HEK293 (cell line): ENCODE measurements around the gene LSM14B.

Experiments
- CTCF ChIA-PET: fragments of 350-600 bp; formaldehyde crosslinking; extraction: SDS; loops from one replicate; lab custom pipeline; 2021; ENCODE audit warnings: antibody characterized with exemption; lab: Yijun Ruan, JAX
- POLR2A ChIA-PET: fragments of 300-600 bp; formaldehyde crosslinking; extraction: SDS; loops from one replicate; lab custom pipeline; 2020; ENCODE audit warnings: antibody characterized with exemption, inconsistent platforms; lab: Yijun Ruan, JAX
- H3K27ac ChIP-seq: fragments of 200-500 bp; sonication (Bioruptor generic); 2 replicates; pipeline ENCODE4 v1.5.1; 2014; ENCODE audit warnings: low read depth, low read length, control low read depth, inconsistent platforms; ENCODE audit errors: extremely low read depth
- H3K36me3 ChIP-seq, 2 experiments: fragments of 200-500 bp in 1 of 2; sonication (Bioruptor generic) in 1 of 2; 1 replicate in 1 of 2; 2 replicates in 1 of 2; pipeline ENCODE4 v1.5.1; 2014 to 2017; ENCODE audit warnings: inconsistent platforms in 2 of 2, low read length in 2 of 2; ENCODE audit not compliant: control insufficient read depth in 2 of 2, insufficient read depth in 1 of 2
- H3K4me1 ChIP-seq: fragments of 200-500 bp; sonication (Bioruptor generic); 2 replicates; pipeline ENCODE4 v1.5.1; 2014; ENCODE audit warnings: mild to moderate bottlenecking, low read length, inconsistent platforms; ENCODE audit not compliant: control insufficient read depth, insufficient read depth
- H3K4me3 ChIP-seq: 2 replicates; pipeline ENCODE4 v1.5.1; 2011; ENCODE audit warnings: low read depth, mild to moderate bottlenecking, control low read depth, low read length, moderate library complexity
- H3K9me3 ChIP-seq: fragments of 200-500 bp; sonication (Bioruptor generic); 2 replicates; pipeline ENCODE4 v1.5.1; 2014; ENCODE audit warnings: low read depth, low read length, inconsistent platforms; ENCODE audit not compliant: control insufficient read depth, insufficient read depth
- EGR2 ChIP-seq: fragments of 450-650 bp; formaldehyde crosslinking; IDR thresholded peaks from 2 replicates; pipeline ENCODE4 v1.5.1; 2016; ENCODE audit warnings: low read depth, missing biosample characterization, missing genetic modification characterization
- GFI1B ChIP-seq: fragments of 450-650 bp; formaldehyde crosslinking; IDR thresholded peaks from 2 replicates; pipeline ENCODE4 v1.5.1; 2016; ENCODE audit warnings: missing biosample characterization, missing genetic modification characterization
- HOXA7 ChIP-seq: sonication (generic); formaldehyde crosslinking; IDR thresholded peaks from 2 replicates; pipeline ENCODE4 v1.8.1; 2022; ENCODE audit warnings: missing genetic modification reagents, borderline replicate concordance
- INSM2 ChIP-seq: fragments of 450-650 bp; formaldehyde crosslinking; IDR thresholded peaks from 2 replicates; pipeline ENCODE4 v1.5.1; 2016; ENCODE audit warnings: missing biosample characterization, missing genetic modification characterization
- PBX3 ChIP-seq: sonication (generic); formaldehyde crosslinking; IDR thresholded peaks from 2 replicates; pipeline ENCODE4 v1.8.1; 2022; ENCODE audit warnings: mild to moderate bottlenecking, moderate library complexity, missing genetic modification reagents
- PRDM10 ChIP-seq: fragments of 450-650 bp; formaldehyde crosslinking; IDR thresholded peaks from 2 replicates; pipeline ENCODE4 v1.5.1; 2016; ENCODE audit warnings: missing biosample characterization, missing genetic modification characterization
- SALL2 ChIP-seq: fragments of 450-650 bp; formaldehyde crosslinking; IDR thresholded peaks from 2 replicates; pipeline ENCODE4 v1.5.0; 2017; ENCODE audit warnings: missing biosample characterization, mild to moderate bottlenecking, missing genetic modification characterization, borderline replicate concordance
- SETDB1 ChIP-seq: IDR thresholded peaks from one replicate; pipeline ENCODE4 v1.6.1; 2017; ENCODE audit warnings: mild to moderate bottlenecking, low read length, moderate library complexity, mixed read lengths; ENCODE audit not compliant: insufficient read length
- TRIM28 ChIP-seq: IDR thresholded peaks from 2 replicates; pipeline ENCODE4 v1.6.1; 2011; ENCODE audit warnings: low read length, control low read depth, borderline replicate concordance
- ZNF18 ChIP-seq: fragments of 450-650 bp; formaldehyde crosslinking; IDR thresholded peaks from 2 replicates; pipeline ENCODE4 v1.5.1; 2016; ENCODE audit warnings: missing biosample characterization, missing genetic modification characterization
- ZNF221 ChIP-seq: fragments of 450-650 bp; formaldehyde crosslinking; IDR thresholded peaks from 2 replicates; pipeline ENCODE4 v1.5.1; 2017; ENCODE audit warnings: missing biosample characterization, missing genetic modification characterization, borderline replicate concordance
- ZNF266 ChIP-seq: fragments of 450-650 bp; formaldehyde crosslinking; IDR thresholded peaks from 2 replicates; pipeline ENCODE4 v1.5.1; 2016; ENCODE audit warnings: missing biosample characterization, missing genetic modification characterization, low read depth
- ZNF292 ChIP-seq: fragments of 450-650 bp; formaldehyde crosslinking; IDR thresholded peaks from 2 replicates; pipeline ENCODE4 v1.5.1; 2016; ENCODE audit warnings: low read depth, missing biosample characterization, missing genetic modification characterization, borderline replicate concordance
- ZNF473 ChIP-seq: fragments of 450-650 bp; formaldehyde crosslinking; IDR thresholded peaks from 2 replicates; pipeline ENCODE4 v1.5.1; 2017; ENCODE audit warnings: missing biosample characterization, missing genetic modification characterization
- ZNF843 ChIP-seq: fragments of 450-650 bp; formaldehyde crosslinking; IDR thresholded peaks from 2 replicates; pipeline ENCODE4 v1.5.1; 2016; ENCODE audit warnings: missing biosample characterization, missing genetic modification characterization
- TF ChIP-seq, protein P1 (sequence below): IDR thresholded peaks from 2 replicates; pipeline ENCODE4 v1.6.1; 2011; ENCODE audit warnings: mild to moderate bottlenecking, low read depth, low read length, borderline replicate concordance
- TF ChIP-seq, protein P2 (sequence below): fragments of 450-650 bp; formaldehyde crosslinking; conservative IDR thresholded peaks from 2 replicates; pipeline ENCODE4 v1.5.1; 2016; ENCODE audit warnings: low read depth, missing biosample characterization, missing genetic modification characterization

The LSM14B gene

GRCh38 chr20:62104234-62104789 is 18.0 kb upstream of the LSM14B start:
- Histone ChIP-seq H3K27ac (no peak overlapping the region), H3K36me3 (no peaks in the 10 kb centered on the region), H3K4me1 (no peaks in the 10 kb centered on the region), H3K9me3 (no peaks in the 10 kb centered on the region), H3K4me3 (no peak overlapping the region)
- TF ChIP-seq TRIM28 (no peak), ZNF221 (tag by site-specific recombination) (no peak), SETDB1 (no peak), ZNF473 (tag by site-specific recombination) (no peak), EGR2 (tag by site-specific recombination) (no peak), ZNF292 (no peak), SALL2 (no peak), ZNF266 (tag by site-specific recombination) (no peak), PRDM10 (tag by site-specific recombination) (no peak), ZNF18 (tag by site-specific recombination) (no peak), HOXA7 (no peak), INSM2 (tag by site-specific recombination) (no peak), PBX3 (CRISPR knock-in tag) (no peak), ZNF843 (no peak), GFI1B (tag by site-specific recombination) (no peak)
- TF ChIP-seq, protein P1, sequence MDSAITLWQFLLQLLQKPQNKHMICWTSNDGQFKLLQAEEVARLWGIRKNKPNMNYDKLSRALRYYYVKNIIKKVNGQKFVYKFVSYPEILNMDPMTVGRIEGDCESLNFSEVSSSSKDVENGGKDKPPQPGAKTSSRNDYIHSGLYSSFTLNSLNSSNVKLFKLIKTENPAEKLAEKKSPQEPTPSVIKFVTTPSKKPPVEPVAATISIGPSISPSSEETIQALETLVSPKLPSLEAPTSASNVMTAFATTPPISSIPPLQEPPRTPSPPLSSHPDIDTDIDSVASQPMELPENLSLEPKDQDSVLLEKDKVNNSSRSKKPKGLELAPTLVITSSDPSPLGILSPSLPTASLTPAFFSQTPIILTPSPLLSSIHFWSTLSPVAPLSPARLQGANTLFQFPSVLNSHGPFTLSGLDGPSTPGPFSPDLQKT = no peak
- TF ChIP-seq, protein P2, sequence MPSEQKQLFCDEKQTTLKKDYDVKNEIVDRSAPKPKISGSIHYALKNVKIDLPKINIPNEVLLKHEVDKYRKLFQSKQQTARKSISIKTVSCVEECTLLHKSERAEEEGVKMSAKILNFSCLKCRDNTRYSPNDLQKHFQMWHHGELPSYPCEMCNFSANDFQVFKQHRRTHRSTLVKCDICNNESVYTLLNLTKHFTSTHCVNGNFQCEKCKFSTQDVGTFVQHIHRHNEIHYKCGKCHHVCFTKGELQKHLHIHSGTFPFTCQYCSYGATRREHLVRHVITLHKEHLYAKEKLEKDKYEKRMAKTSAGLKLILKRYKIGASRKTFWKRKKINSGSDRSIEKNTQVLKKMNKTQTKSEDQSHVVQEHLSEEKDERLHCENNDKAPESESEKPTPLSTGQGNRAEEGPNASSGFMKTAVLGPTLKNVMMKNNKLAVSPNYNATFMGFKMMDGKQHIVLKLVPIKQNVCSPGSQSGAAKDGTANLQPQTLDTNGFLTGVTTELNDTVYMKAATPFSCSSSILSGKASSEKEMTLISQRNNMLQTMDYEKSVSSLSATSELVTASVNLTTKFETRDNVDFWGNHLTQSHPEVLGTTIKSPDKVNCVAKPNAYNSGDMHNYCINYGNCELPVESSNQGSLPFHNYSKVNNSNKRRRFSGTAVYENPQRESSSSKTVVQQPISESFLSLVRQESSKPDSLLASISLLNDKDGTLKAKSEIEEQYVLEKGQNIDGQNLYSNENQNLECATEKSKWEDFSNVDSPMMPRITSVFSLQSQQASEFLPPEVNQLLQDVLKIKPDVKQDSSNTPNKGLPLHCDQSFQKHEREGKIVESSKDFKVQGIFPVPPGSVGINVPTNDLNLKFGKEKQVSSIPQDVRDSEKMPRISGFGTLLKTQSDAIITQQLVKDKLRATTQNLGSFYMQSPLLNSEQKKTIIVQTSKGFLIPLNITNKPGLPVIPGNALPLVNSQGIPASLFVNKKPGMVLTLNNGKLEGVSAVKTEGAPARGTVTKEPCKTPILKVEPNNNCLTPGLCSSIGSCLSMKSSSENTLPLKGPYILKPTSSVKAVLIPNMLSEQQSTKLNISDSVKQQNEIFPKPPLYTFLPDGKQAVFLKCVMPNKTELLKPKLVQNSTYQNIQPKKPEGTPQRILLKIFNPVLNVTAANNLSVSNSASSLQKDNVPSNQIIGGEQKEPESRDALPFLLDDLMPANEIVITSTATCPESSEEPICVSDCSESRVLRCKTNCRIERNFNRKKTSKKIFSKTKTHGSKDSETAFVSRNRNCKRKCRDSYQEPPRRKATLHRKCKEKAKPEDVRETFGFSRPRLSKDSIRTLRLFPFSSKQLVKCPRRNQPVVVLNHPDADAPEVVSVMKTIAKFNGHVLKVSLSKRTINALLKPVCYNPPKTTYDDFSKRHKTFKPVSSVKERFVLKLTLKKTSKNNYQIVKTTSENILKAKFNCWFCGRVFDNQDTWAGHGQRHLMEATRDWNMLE = no peak
- ChIA-PET CTCF (interaction anchor here (0.9 kb wide), 1 partner anchor 9 kb away, joined by 3 read pairs; no protein-coding TSS in a partner anchor), POLR2A (interaction anchor here (0.7 kb wide), 1 partner anchor 210 kb away, joined by 4 read pairs; no protein-coding TSS in a partner anchor)
